Kidney capillary endothelial cell (primary cell): ENCODE data around the gene NARS2.
"Not testable (repeated sequence)": the region's sequence is repeated elsewhere in the genome, so short reads cannot be mapped to it uniquely, and the experiment has no call there.

ENCODE experiments used
- DNase-seq: peaks from one replicate; pipeline ENCODE4 v3.0.0-alpha.2; 2018; ENCODE audit warnings: low spot score

NARS2 gene

DNA sequence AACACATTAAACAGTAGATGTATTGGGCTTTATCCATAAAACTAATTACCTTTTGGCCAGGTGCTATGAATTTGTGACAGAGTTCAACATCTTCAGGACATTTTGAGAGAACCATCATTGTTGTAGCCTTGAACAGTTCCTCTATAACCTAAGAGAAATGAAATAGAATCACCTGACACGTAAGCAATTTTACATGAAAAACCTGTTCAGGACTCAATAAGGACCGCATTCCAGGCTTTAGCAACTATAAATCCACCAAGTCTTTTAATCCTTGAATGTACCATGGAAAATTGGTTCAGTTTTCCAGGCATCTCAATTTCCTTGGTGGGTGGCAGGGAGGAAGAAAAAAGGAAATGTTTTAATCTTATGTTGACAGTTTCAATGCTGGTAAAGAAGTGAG is 96.1 kb downstream of the NARS2 start:
- DNase-seq = no peak

DNA sequence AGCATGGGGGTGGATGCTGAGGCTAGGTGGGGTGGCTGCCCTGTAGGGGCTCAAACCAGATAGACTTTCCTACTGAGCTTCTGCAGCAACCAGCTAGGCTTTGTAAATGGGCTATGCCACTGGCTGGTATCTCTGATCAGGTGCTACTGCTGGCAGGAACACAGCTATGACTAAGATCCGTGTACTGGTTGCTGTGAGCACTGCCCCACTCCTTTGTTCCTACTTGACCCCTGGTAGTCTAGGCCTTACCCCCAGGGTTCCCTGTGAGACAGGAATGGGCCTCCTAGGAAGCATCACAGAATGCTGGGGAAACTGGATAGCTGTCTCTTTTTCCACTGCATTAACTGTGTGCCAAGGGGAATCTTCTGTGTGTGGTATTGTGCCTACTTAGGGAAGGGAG is 98.6 kb downstream of the NARS2 start:
- DNase-seq = no peak

DNA sequence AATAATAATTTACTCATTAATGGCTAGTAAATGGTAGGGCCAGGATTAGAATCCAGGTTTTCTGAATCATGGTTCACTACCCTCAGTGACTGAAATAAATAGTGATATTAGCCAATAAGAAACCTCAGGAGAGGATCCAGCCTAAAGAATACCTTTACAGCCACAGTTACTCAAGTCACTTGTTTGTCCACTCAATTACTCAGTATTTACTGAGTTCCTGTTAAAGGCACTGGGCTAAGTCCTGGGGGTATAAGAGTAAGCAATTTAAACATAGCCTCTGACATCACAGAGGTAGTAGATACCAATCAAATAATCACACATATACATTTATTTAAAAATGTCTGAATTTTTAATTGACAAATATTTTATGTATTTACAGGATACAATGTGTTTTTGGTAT is 100.2 kb downstream of the NARS2 start:
- DNase-seq = no peak

DNA sequence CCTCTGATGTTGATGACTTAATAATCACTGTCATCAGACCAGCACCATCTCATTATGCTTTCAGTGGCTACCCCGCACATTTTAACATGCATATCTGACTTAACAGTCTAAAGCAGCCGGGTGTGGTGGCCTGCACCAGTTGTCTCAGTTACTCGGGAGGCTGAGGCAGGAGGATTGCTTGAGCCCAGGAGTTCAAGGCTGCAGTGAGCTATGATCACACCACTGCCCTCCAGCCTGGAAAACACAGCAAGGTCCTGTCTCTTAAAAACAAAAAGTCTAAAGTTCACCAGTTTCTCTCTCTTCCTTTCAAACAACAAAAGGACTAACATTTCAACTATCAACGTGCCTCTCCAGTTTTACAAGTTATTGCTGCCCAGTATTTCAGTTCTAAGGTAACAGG is 101.8 kb downstream of the NARS2 start:
- no peak for DNase-seq

DNA sequence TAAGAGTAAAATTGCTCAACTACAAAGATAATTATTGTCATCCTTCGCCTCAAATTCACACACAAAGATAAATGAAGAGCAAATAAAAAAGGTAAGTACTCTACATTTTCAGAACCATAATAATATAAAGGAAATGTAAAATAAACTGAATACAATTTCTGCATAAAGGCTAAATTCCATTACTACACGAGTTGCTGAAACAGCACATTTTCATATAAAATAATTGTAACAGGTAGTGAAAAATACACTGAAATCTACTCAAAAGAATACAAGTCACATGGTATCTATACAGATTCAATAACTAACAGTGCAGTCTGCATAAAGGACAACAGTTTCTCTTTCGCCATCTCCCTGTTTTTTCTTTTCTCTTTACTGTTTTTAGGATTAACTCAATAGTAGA is 102.3 kb downstream of the NARS2 start:
- DNase-seq = no peak

DNA sequence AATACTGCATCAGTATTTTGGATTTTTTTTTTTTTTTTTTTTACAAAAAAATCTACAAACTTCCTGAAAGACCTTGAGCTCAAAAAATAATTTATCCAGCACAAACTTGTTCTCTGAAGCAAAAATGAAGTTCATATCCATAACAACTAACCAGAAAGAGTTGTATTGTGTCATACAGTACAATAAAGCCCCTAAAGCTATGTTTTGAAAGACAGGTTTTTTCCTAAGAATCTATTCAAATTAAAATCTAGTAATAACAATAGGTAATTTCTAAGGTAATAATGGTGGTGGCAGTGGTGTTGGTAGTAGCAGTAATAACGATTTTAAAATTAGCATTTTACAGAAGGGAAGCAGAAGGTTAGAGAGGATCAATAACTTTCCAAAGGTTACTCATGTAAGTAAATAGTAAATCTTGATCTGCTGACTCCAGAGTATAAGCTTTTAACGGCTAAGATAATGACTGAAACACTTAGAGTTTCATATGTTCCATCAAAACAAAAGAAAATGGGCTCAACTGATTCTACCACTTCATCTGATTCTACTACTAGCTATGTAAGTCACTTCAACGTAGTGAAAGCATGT is 103.7 kb downstream of the NARS2 start:
- no peak for DNase-seq

DNA sequence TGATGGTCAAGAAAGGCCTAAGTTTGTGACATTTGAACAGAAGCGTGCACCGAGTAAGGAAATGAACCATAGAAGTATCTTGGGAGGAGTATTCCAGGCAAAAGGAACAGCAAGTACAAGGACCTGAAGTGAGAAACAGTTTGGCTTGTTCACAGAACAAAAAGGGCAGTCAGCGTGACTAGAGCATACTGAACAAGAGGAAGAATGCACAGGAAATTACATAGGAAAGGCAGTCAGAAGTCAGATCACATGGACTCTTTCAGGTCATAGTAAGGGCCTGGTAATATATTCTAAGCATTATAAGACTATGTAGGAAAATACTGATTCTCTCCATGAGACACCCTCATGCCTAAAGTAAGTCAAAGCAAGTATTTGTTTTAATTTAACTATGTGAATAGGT is 104.8 kb downstream of the NARS2 start:
- DNase-seq = peak; percentile 20

GRCh38 chr11:78467931-78468330 is 106.7 kb downstream of the NARS2 start:
- DNase-seq = no peak

GRCh38 chr11:78467370-78467769 is 107.3 kb downstream of the NARS2 start:
- DNase-seq = no peak

DNA sequence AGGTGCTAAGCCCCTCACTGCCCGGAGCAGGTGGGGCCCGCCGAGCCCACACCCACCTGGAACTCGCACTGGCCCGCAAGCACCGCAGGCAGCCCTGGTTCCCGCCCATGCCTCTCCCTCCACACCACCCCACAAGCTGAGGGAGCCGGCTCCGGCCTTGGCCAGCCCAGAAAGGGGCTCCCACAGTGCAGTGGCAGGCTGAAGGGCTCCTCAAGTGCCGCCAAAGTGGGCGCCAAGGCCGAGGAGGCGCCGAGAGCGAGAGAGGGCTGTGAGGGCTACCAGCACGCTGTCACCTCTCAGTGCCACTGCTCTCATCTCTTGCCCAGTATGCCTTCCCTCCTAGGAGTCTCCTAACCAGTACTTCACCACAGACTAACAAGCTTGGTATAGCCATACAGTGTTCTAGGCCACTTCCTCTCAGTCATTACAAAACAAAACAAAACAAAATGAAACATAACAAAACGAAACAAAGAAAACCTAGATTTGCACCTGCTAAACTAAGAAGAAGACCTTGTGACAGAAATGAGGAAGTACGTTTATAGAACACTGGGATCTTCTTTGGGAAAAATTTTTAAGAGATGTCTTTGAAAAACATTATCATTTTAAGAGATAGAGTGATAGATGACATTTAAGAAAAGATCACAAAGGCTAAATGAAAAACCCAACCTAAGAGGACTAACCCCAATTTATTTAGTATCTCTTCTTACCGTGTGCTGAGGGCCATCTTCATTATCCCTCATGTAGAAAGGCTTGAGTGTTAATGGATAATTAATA is 109.3 kb downstream of the NARS2 start:
- DNase-seq = no peak

- not testable (repeated sequence) for DNase-seq
These were observed 109.9 kb downstream of the NARS2 start for GRCh38 chr11:78464787-78465168.

DNA sequence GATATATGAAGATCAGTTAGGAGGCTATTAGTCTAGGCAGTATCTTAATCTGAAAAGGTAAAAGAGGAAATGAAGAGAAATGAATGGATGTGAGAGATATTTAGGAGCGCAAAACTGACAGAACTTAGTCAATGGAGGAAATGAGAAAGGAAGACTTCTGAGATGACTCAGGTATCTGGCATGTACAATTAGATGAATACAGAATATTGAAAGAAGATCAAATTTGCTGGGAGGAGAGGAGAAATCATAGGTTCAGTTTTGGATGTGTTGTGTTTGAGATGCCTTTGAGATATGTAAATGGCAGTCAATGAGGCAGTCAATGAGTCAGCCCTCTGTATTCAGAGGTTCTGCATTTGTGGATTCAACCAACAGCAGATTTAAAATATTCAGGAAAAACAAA is 114.2 kb downstream of the NARS2 start:
- DNase-seq = peak; percentile 26

- no peak for DNase-seq
These were observed 114.9 kb downstream of the NARS2 start for GRCh38 chr11:78459738-78460137.

DNA sequence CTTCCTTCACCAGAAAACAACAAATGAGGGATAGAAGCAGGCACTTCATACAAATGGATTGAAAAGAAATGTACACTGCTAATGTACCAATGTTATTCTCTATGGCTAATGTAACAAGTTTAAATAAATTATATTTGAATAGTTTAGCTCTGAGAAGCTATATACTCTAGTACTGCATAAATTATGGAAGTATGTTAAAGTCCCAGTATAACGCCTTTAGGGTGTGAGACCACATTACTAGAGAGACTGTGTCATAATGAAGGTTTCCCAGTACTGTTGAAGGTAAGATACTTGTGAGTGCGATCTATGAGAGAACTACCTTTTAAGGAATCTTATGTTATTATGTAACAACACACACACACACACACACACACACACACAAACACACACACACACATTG is 117.2 kb downstream of the NARS2 start:
- DNase-seq = no peak

DNA sequence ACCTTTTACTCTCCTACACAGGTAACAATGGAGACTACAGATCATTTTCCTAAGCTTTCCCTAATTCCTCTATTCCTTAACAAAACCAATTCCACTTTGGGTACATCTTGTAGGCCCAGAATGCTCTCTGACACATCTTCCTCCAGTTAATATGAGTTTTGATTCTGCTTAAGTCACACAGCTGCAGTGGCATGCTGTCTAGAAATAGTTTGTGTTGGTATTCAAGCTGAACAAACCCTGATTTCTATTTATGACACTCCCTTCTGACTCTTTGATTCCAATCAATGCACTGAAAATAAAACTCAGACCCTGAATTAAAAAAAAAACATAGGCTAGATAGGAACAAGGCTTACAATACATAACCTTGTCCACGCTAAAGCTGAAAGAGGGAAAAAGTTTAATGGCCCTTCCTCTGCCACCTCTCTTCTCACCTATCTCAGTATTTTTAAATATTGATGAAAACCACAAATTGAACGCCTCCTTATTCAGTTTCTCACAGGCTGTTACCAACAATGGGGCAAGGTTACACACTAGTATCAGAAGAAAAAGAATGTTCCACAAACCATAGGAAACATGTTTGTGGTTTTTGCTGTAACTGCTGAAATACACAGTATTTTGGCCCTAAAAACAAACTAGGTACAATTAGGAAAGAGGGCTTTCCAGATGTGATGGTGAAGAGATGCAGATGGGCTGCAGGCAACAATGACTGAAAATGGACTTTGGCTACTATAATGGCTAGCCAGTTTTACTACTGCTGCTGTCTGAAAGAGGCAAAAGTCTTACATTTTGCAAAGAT is 121.3 kb downstream of the NARS2 start:
- DNase-seq = no peak

- DNase-seq = no peak
These were observed 123.1 kb downstream of the NARS2 start for GRCh38 chr11:78451371-78452150.

GRCh38 chr11:78450866-78451265 is 123.8 kb downstream of the NARS2 start:
- DNase-seq = no peak

DNA sequence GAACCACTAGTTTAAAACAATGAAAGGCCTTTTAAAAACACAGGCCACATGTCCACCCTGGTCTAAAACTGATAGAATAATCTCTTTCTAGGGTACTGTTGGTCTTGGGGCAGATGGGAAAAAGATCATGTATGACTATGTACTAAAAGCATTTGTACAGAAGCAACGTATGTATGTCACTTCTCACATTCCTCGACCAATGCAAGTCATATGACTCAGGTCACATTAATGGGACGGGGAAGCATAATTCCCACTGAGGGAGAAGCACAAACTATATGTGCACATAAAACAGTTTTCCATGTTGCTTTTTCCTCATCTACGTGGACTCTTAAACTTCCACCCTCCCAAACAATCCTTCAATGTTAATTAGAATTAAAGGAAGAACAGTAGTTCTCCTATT is 124.8 kb downstream of the NARS2 start:
- no peak for DNase-seq

DNA sequence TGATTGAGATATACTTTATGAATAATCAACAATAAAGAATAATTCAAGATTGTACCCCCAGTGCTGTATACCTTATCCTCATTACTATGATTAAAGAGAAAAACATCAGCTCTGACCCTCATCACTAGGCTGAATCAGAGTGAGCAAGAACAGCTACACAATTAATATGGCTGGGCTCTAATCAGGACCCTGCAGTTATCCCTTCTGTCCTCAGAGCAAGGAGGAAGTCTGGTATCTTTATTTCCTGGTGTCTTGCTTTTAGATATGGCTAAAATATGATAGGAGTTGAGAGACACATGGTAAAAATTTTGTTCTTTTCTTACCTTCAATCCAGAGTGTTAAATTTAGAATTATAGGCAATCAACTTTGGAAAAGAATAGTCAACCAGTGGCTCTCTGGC is 128.5 kb downstream of the NARS2 start:
- DNase-seq = no peak

DNA sequence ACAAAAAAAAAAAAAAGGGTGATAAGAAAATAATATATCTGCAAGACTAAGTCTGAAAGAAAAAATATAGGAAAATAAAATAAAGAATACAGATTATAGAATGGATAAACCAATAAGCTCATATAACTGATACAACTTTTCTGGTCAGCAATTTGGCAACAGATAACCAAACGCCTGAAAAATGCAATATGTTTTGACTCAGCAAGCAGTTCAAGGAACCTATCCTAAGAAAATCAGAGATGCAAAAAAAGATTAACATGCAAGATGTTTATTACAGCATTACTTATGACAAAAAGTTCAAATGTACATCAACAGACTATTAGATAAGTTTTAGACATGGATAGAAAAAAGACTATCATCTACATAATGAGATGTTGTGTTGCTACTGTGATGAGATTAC is 129.9 kb downstream of the NARS2 start:
- no peak for DNase-seq

GRCh38 chr11:78441956-78442355 is 132.7 kb downstream of the NARS2 start:
- no peak for DNase-seq

GRCh38 chr11:78438298-78438975 is 136.2 kb downstream of the NARS2 start:
- no peak for DNase-seq
